ENCODE data around the gene HOXB9.

HOXB9 gene

DNA sequence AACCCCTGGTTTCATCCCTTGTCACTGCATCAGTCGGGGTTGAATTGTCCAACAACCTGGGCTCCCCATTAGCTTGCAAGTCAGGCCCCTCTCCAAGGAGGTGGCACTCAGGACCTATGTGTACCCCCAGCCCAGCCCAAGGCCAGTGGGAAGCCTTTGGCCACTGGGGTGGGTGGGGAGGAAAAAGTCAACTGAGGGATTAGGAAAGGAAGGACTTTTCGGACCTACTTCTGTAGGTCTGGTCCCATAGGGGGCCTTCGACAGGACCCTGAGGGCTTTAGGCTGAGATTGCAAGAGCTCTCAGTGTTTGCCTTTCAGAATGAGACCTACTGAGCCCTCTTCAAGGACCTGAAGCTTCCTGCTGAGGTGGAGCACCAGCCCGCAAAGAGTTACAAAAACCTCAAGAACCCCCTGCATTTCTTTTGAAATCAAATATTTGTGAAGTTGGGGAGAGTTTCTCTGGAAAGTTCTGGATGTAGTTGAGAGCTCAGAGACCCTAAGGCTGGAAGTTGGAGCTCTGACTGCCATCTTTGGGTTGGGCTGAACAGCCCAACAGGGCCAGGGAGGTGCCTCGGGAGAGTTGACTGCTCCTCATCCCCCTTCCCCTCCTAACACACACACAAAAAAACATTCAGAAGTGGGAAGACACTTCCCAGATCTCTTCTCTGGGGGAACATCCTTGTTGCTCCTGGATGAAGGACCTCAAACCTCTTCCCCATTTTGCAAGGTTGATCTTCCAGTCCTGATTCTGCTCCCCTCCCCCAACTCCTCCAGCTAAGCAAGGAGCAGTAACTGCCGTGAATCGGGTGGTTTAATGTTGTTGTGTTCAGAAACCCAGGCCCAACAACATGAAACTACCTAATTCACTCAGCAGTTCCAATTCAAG is 5.8 kb upstream of the HOXB9 start:
- Histone ChIP-seq H2AFZ (ENCODE audit: low read length) (no peak overlapping the region), H3K4me3 (ENCODE audit: low read length) (no peak overlapping the region), H3K9me2 (replicated peaks; ENCODE audit: insufficient read depth, low read length) (no peaks in the 10 kb centered on the region), H3K9ac (ENCODE audit: low read length) (no peak overlapping the region), H4K20me1 (ENCODE audit: insufficient read depth, low read length) (no peaks in the 10 kb centered on the region), H3K79me2 (ENCODE audit: low read length) (no peaks in the 10 kb centered on the region), H3K36me3 (replicated peaks; ENCODE audit: insufficient read depth, low read length) (no peaks in the 10 kb centered on the region), H3F3A (ENCODE audit: insufficient read depth, low read length) (no peaks in the 10 kb centered on the region), H3K9me3 (replicated peaks; ENCODE audit: insufficient read depth, low read length) (no peaks in the 10 kb centered on the region), H3K4me2 (ENCODE audit: low read depth, low read length) (no peak overlapping the region), H3K4me1 (ENCODE audit: low read length) (peaks cover 3% of the 10 kb centered on the region; the same call in 1 of the 2 replicates), H3K27me3 (replicated peaks; ENCODE audit: insufficient read depth, low read length) (peaks cover 43% of the 10 kb centered on the region), H3K27ac (ENCODE audit: low read length) (no peak overlapping the region)
- TF ChIP-seq, protein P1, sequence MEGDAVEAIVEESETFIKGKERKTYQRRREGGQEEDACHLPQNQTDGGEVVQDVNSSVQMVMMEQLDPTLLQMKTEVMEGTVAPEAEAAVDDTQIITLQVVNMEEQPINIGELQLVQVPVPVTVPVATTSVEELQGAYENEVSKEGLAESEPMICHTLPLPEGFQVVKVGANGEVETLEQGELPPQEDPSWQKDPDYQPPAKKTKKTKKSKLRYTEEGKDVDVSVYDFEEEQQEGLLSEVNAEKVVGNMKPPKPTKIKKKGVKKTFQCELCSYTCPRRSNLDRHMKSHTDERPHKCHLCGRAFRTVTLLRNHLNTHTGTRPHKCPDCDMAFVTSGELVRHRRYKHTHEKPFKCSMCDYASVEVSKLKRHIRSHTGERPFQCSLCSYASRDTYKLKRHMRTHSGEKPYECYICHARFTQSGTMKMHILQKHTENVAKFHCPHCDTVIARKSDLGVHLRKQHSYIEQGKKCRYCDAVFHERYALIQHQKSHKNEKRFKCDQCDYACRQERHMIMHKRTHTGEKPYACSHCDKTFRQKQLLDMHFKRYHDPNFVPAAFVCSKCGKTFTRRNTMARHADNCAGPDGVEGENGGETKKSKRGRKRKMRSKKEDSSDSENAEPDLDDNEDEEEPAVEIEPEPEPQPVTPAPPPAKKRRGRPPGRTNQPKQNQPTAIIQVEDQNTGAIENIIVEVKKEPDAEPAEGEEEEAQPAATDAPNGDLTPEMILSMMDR (IDR thresholded peaks at IDR 0.05; ENCODE audit: low read length) = no peak
- TF ChIP-seq EZH2 (optimal IDR thresholded peaks at IDR 0.05; ENCODE audit: low read depth, low read length) = no peak
- TF ChIP-seq EZH2phosphoT487 (IDR thresholded peaks at IDR 0.05; ENCODE audit: low read length) = no peak
- DNase-seq = no peak

DNA sequence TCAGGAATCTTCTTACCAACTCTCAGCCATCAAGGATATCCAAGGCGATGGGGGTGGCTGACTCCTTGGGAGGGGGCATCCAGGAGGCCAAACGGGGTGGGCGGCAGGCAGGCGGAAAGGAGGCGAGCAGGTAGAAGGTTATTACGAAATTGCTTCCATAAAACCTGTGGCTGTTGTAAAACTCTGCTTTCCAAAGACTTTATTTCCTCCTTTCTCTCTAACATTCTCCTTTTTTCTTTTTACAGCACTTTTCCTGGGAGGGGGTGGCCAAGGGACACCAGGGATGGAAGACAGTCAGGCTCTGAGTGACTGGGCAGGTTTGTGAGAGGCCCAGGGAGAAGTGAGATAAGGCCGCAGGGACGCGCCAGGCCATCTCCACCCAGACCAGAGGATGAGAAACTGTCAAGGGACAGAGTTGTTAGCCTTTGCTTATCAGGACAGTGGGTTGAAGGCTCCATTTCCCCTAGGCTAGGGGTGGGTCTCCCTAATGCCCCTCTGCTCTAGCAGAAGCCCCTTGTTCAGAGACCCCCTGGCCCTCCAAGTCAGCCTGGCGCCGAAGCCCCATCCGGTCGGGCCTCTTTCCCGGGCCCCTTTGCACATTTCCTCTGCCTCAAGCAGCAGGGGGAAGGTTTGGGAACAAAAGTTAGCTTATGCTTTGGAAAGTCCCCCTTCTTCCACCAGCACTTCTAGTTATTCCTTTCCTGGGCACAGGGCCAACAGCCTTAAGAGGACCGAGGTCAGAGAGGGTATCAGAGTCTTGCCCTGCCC is 5.0 kb upstream of the HOXB9 start:
- Histone ChIP-seq H2AFZ (ENCODE audit: low read length) (no peak overlapping the region), H3F3A (ENCODE audit: insufficient read depth, low read length) (no peaks in the 10 kb centered on the region), H3K4me2 (ENCODE audit: low read depth, low read length) (no peak overlapping the region), H3K4me1 (ENCODE audit: low read length) (no peaks in the 10 kb centered on the region), H3K79me2 (ENCODE audit: low read length) (no peaks in the 10 kb centered on the region), H3K27ac (ENCODE audit: low read length) (no peak overlapping the region), H3K9me2 (replicated peaks; ENCODE audit: insufficient read depth, low read length) (no peaks in the 10 kb centered on the region), H3K27me3 (replicated peaks; ENCODE audit: insufficient read depth, low read length) (peaks cover 47% of the 10 kb centered on the region), H4K20me1 (ENCODE audit: insufficient read depth, low read length) (no peaks in the 10 kb centered on the region), H3K36me3 (replicated peaks; ENCODE audit: insufficient read depth, low read length) (no peaks in the 10 kb centered on the region), H3K9me3 (replicated peaks; ENCODE audit: insufficient read depth, low read length) (no peaks in the 10 kb centered on the region), H3K9ac (ENCODE audit: low read length) (no peak overlapping the region), H3K4me3 (ENCODE audit: low read length) (no peak overlapping the region)
- DNase-seq = no peak
- TF ChIP-seq EZH2phosphoT487 (IDR thresholded peaks at IDR 0.05; ENCODE audit: low read length) (no peak), EZH2 (optimal IDR thresholded peaks at IDR 0.05; ENCODE audit: low read depth, low read length) (no peak)
- TF ChIP-seq, protein P1 (IDR thresholded peaks at IDR 0.05; ENCODE audit: low read length) = no peak

DNA sequence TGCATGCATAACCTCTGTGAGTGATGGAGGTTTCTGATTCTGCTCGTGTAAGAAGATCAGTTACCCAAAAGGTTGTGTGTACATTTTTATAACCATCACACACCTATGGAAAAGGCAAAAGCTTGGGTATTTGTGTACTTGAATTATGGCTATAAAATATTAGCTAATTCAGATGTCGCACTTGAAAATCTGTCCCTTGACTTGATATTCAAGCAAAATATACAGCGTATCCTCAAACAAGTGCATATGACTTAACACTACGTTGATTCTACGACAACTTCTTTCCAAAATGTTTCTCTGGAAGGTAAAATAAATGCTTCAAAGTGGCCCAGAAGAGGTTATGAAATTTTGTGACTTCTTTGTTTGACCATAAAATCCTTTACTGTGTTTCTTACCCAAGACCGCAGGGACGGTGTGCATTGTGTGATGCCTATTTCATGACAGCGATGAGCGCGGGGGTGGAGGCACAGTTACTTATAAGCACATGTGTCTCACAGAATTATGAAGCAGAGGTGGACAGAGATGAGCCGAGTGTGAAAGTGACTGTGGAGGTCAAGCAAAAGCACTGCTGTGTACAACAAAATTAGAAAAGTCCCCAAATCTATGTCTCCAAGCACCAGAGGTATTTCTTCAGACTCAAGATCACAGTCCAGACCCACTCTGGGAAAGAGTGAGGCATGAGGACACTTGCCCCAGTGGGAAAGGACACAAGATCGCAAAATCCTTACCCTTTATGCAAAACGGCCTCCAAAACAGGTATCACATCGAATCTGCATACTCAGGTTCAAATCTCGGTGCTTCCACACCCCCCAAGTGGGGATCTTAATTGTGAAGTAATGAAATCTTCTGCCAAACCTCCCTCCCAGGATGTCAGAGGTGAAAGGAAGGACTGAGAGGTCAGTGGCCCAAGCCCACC is 4.1 kb upstream of the HOXB9 start:
- Histone ChIP-seq H3K27me3 (replicated peaks; ENCODE audit: insufficient read depth, low read length) (peaks cover 50% of the 10 kb centered on the region), H3F3A (ENCODE audit: insufficient read depth, low read length) (no peaks in the 10 kb centered on the region), H2AFZ (ENCODE audit: low read length) (no peak overlapping the region), H3K9ac (ENCODE audit: low read length) (no peak overlapping the region), H3K27ac (ENCODE audit: low read length) (no peak overlapping the region), H4K20me1 (ENCODE audit: insufficient read depth, low read length) (no peaks in the 10 kb centered on the region), H3K79me2 (ENCODE audit: low read length) (no peaks in the 10 kb centered on the region), H3K4me2 (ENCODE audit: low read depth, low read length) (no peak overlapping the region), H3K9me2 (replicated peaks; ENCODE audit: insufficient read depth, low read length) (no peaks in the 10 kb centered on the region), H3K4me1 (ENCODE audit: low read length) (no peaks in the 10 kb centered on the region), H3K4me3 (ENCODE audit: low read length) (no peak overlapping the region), H3K9me3 (replicated peaks; ENCODE audit: insufficient read depth, low read length) (no peaks in the 10 kb centered on the region), H3K36me3 (replicated peaks; ENCODE audit: insufficient read depth, low read length) (no peaks in the 10 kb centered on the region)
- TF ChIP-seq EZH2phosphoT487 (IDR thresholded peaks at IDR 0.05; ENCODE audit: low read length) (no peak), EZH2 (optimal IDR thresholded peaks at IDR 0.05; ENCODE audit: low read depth, low read length) (no peak)
- TF ChIP-seq, protein P1 (IDR thresholded peaks at IDR 0.05; ENCODE audit: low read length) = no peak
- no peak for DNase-seq

Measured in MM.1S (cell line).